Measurements from ENCODE around the gene MCTP1. TPM values are rescaled to one million over a fixed set of nuclear protein-coding genes. Genes with fewer than 3 reads are reported as not detected.

The MCTP1 gene
- polyA plus RNA-seq, 3 donors: 34.4 to 72.9 (median 55.5) TPM

GRCh38 chr5:94891565-94891964 lies 393.3 kb downstream of the MCTP1 start:
- WGBS (ENCODE audit: insufficient coverage): no CpG with 5 or more reads among the region's 5 CpGs
- no peak overlapping the region for H3K4me2 ChIP-seq (replicated peaks; ENCODE audit: extremely low read depth, low read length, poor library complexity, severe bottlenecking)

GRCh38 chr5:94890907-94891306 lies 394.0 kb downstream of the MCTP1 start:
- H3K4me3 ChIP-seq (replicated peaks in 1 of 3; ENCODE audit: low read depth in 2 of 3, low read length in 3 of 3): no peak overlapping the region
- TF ChIP-seq CTCF (IDR thresholded peaks at IDR 0.05): no peak
- H3K9ac ChIP-seq (ENCODE audit: insufficient read depth, low read length, poor library complexity, severe bottlenecking): no peak overlapping the region
- no peak overlapping the region for H2AFZ ChIP-seq (ENCODE audit: insufficient read depth, low read depth, low read length, poor library complexity, severe bottlenecking)
- peaks cover 60 to 85% of the 10 kb centered on the region in 2 donors for H3K36me3 ChIP-seq (replicated peaks in 1 of 2; ENCODE audit: control insufficient read depth in 1 of 2, insufficient read depth in 2 of 2, low read length in 2 of 2)
- no peaks in the 10 kb centered on the region for H4K20me1 ChIP-seq (ENCODE audit: insufficient read depth, low read length)
- H3K27ac ChIP-seq (ENCODE audit: low read depth in 1 of 2, low read length in 2 of 2): no peak overlapping the region
- no peaks in the 10 kb centered on the region for H3K27me3 ChIP-seq (ENCODE audit: control insufficient read depth in 2 of 2, insufficient read depth in 2 of 2, low read length in 2 of 2)
- H3K9me3 ChIP-seq (replicated peaks in 1 of 2; ENCODE audit: control insufficient read depth in 1 of 2, insufficient read depth in 1 of 2, low read length in 2 of 2): no peaks in the 10 kb centered on the region
- Mint-ChIP-seq H3K4me3 (no peak overlapping the region), H3K9me3 (no peaks in the 10 kb centered on the region), H3K27me3 (ENCODE audit: low read depth in 3 of 3) (no peaks in the 10 kb centered on the region), H3K4me1 (no peaks in the 10 kb centered on the region), H3K27ac (no peak overlapping the region), H3K36me3 (peaks cover 58% of the 10 kb centered on the region in 2 donors)
- H3K4me1 ChIP-seq (ENCODE audit: control insufficient read depth in 1 of 2, insufficient read depth in 2 of 2, low read length in 2 of 2): no peaks in the 10 kb centered on the region
- no CpG with 5 or more reads among the region's 4 CpGs for WGBS (ENCODE audit: insufficient coverage)
- no peaks in the 10 kb centered on the region for H3K79me2 ChIP-seq (ENCODE audit: insufficient read depth, low read length)
- intact Hi-C loops (cut with micrococcal nuclease): no loop called here
- DNase-seq: no peak
- H3K4me2 ChIP-seq (replicated peaks; ENCODE audit: extremely low read depth, low read length, poor library complexity, severe bottlenecking): no peak overlapping the region

More at GRCh38 chr5:94891565-94891964, 393.3 kb downstream of the MCTP1 start:
- intact Hi-C loops (cut with micrococcal nuclease): no loop called here
- no peak overlapping the region for H3K4me3 ChIP-seq (replicated peaks in 1 of 3; ENCODE audit: low read depth in 2 of 3, low read length in 3 of 3)
- H2AFZ ChIP-seq (ENCODE audit: insufficient read depth, low read depth, low read length, poor library complexity, severe bottlenecking): no peak overlapping the region
- H3K9ac ChIP-seq (ENCODE audit: insufficient read depth, low read length, poor library complexity, severe bottlenecking): no peak overlapping the region
- TF ChIP-seq CTCF (IDR thresholded peaks at IDR 0.05): no peak
- H3K79me2 ChIP-seq (ENCODE audit: insufficient read depth, low read length): no peaks in the 10 kb centered on the region
- Mint-ChIP-seq H3K4me1 (no peaks in the 10 kb centered on the region), H3K4me3 (no peak overlapping the region), H3K36me3 (peaks cover 57 to 60% of the 10 kb centered on the region in 2 donors), H3K27ac (no peak overlapping the region), H3K27me3 (ENCODE audit: low read depth in 3 of 3) (no peaks in the 10 kb centered on the region), H3K9me3 (no peaks in the 10 kb centered on the region)
- H3K27ac ChIP-seq (ENCODE audit: low read depth in 1 of 2, low read length in 2 of 2): no peak overlapping the region
- no peak for DNase-seq
- peaks cover 55 to 83% of the 10 kb centered on the region in 2 donors for H3K36me3 ChIP-seq (replicated peaks in 1 of 2; ENCODE audit: control insufficient read depth in 1 of 2, insufficient read depth in 2 of 2, low read length in 2 of 2)
- no peaks in the 10 kb centered on the region for H3K4me1 ChIP-seq (ENCODE audit: control insufficient read depth in 1 of 2, insufficient read depth in 2 of 2, low read length in 2 of 2)
- no peaks in the 10 kb centered on the region for H3K9me3 ChIP-seq (replicated peaks in 1 of 2; ENCODE audit: control insufficient read depth in 1 of 2, insufficient read depth in 1 of 2, low read length in 2 of 2)
- H4K20me1 ChIP-seq (ENCODE audit: insufficient read depth, low read length): no peaks in the 10 kb centered on the region
- H3K27me3 ChIP-seq (ENCODE audit: control insufficient read depth in 2 of 2, insufficient read depth in 2 of 2, low read length in 2 of 2): no peaks in the 10 kb centered on the region
